ENCODE results near the gene CINP.

DNA sequence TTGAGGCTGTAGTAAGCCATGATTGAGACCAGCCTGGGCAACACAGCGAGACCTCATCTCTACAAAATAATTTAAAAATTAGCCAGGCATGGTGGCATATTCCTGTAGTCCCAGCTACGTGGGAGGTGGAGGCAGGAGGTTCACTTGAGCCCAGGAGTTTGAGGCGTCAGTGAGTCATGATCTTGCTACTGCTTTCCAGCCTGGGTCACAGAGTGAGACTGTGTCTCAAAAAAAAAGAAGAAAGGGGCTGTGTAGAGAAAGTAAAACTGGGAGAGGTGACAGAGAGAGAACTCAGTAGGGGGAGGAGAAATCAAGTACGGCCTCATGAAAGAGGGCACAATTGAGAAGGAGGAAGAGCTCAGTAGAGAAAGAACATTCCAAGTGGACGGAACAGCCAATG, 12.4 kb upstream of the CINP start:
- TF ChIP-seq, protein P1, sequence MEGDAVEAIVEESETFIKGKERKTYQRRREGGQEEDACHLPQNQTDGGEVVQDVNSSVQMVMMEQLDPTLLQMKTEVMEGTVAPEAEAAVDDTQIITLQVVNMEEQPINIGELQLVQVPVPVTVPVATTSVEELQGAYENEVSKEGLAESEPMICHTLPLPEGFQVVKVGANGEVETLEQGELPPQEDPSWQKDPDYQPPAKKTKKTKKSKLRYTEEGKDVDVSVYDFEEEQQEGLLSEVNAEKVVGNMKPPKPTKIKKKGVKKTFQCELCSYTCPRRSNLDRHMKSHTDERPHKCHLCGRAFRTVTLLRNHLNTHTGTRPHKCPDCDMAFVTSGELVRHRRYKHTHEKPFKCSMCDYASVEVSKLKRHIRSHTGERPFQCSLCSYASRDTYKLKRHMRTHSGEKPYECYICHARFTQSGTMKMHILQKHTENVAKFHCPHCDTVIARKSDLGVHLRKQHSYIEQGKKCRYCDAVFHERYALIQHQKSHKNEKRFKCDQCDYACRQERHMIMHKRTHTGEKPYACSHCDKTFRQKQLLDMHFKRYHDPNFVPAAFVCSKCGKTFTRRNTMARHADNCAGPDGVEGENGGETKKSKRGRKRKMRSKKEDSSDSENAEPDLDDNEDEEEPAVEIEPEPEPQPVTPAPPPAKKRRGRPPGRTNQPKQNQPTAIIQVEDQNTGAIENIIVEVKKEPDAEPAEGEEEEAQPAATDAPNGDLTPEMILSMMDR (conservative IDR thresholded peaks at IDR 0.05): no peak
- no peak for TF ChIP-seq EZH2 (IDR thresholded peaks at IDR 0.05; ENCODE audit: low read depth)

Data from PC-9 (cell line).